ENCODE data around the gene PKNOX2.

PKNOX2 gene

GRCh38 chr11:125251214-125251545, 86.6 kb downstream of the PKNOX2 start:
- WGBS (ENCODE audit: extremely low coverage, insufficient coverage, insufficient read length), result 100% methylated on average over 1 of the region's 5 CpGs

GRCh38 chr11:125251956-125252355, 87.4 kb downstream of the PKNOX2 start:
- H4K8ac ChIP-seq (ENCODE audit: low read depth, low read length), result no peak overlapping the region
- H2BK120ac ChIP-seq (ENCODE audit: insufficient read depth, low read length, poor library complexity), result no peak overlapping the region
- H3K9ac ChIP-seq (ENCODE audit: low read length), result no peak overlapping the region
- no peak overlapping the region for H3K18ac ChIP-seq (ENCODE audit: low read length)
- no peak overlapping the region for H2BK5ac ChIP-seq (ENCODE audit: low read depth, low read length, poor library complexity)
- no peak overlapping the region for H3K4ac ChIP-seq (ENCODE audit: low read depth, low read length)
- no peaks in the 10 kb centered on the region for H3K27me3 ChIP-seq (ENCODE audit: insufficient read depth, low read length)
- H3K4me1 ChIP-seq (ENCODE audit: control insufficient read depth in 1 of 2, insufficient read depth in 2 of 2, low read length in 2 of 2), result no peaks in the 10 kb centered on the region
- H3K27ac ChIP-seq (ENCODE audit: low read depth, low read length), result no peak overlapping the region
- WGBS (ENCODE audit: extremely low coverage, insufficient coverage, insufficient read length), result no CpG with 5 or more reads among the region's 7 CpGs
- H4K91ac ChIP-seq (ENCODE audit: low read depth, low read length), result no peak overlapping the region
- no peaks in the 10 kb centered on the region for H3K79me2 ChIP-seq (ENCODE audit: control insufficient read depth, insufficient read depth, low read length, poor library complexity)
- H2BK12ac ChIP-seq (ENCODE audit: low read length), result no peak overlapping the region
- no peak overlapping the region for H3K4me3 ChIP-seq (ENCODE audit: low read depth, low read length)
- DNase-seq, result no peak
- peaks cover 2% of the 10 kb centered on the region for H3K79me1 ChIP-seq (ENCODE audit: low read length)
- H3K36me3 ChIP-seq (ENCODE audit: control insufficient read depth in 1 of 2, insufficient read depth in 2 of 2, low read length in 2 of 2), result no peaks in the 10 kb centered on the region
- H3K9me3 ChIP-seq (ENCODE audit: insufficient read depth, low read depth, low read length), result no peaks in the 10 kb centered on the region
- no peak overlapping the region for H4K12ac ChIP-seq (ENCODE audit: low read depth, low read length)
- H2AK5ac ChIP-seq (ENCODE audit: low read length), result no peak overlapping the region
- no peak overlapping the region for H2AFZ ChIP-seq (ENCODE audit: insufficient read depth, low read length, poor library complexity)
- H3K23ac ChIP-seq (ENCODE audit: low read length), result no peak overlapping the region
- no peak overlapping the region for H3K14ac ChIP-seq (ENCODE audit: low read length)
- no peak overlapping the region for H3K4me2 ChIP-seq (ENCODE audit: low read length)

More at GRCh38 chr11:125251214-125251545, 86.6 kb downstream of the PKNOX2 start:
- no peak overlapping the region for H3K23ac ChIP-seq (ENCODE audit: low read length)
- no peaks in the 10 kb centered on the region for H3K36me3 ChIP-seq (ENCODE audit: control insufficient read depth in 1 of 2, insufficient read depth in 2 of 2, low read length in 2 of 2)
- no peak overlapping the region for H4K12ac ChIP-seq (ENCODE audit: low read depth, low read length)
- H3K4ac ChIP-seq (ENCODE audit: low read depth, low read length), result no peak overlapping the region
- no peak overlapping the region for H3K4me3 ChIP-seq (ENCODE audit: low read depth, low read length)
- H2AFZ ChIP-seq (ENCODE audit: insufficient read depth, low read length, poor library complexity), result no peak overlapping the region
- no peaks in the 10 kb centered on the region for H3K9me3 ChIP-seq (ENCODE audit: insufficient read depth, low read depth, low read length)
- no peak overlapping the region for H4K91ac ChIP-seq (ENCODE audit: low read depth, low read length)
- no peaks in the 10 kb centered on the region for H3K27me3 ChIP-seq (ENCODE audit: insufficient read depth, low read length)
- no peak overlapping the region for H2BK120ac ChIP-seq (ENCODE audit: insufficient read depth, low read length, poor library complexity)
- no peak overlapping the region for H3K18ac ChIP-seq (ENCODE audit: low read length)
- no peaks in the 10 kb centered on the region for H3K79me2 ChIP-seq (ENCODE audit: control insufficient read depth, insufficient read depth, low read length, poor library complexity)
- no peaks in the 10 kb centered on the region for H3K4me1 ChIP-seq (ENCODE audit: control insufficient read depth in 1 of 2, insufficient read depth in 2 of 2, low read length in 2 of 2)
- no peak overlapping the region for H3K4me2 ChIP-seq (ENCODE audit: low read length)
- no peak overlapping the region for H2BK5ac ChIP-seq (ENCODE audit: low read depth, low read length, poor library complexity)
- no peak overlapping the region for H3K14ac ChIP-seq (ENCODE audit: low read length)
- H4K8ac ChIP-seq (ENCODE audit: low read depth, low read length), result no peak overlapping the region
- no peak overlapping the region for H2AK5ac ChIP-seq (ENCODE audit: low read length)
- no peak overlapping the region for H3K27ac ChIP-seq (ENCODE audit: low read depth, low read length)
- no peak overlapping the region for H3K9ac ChIP-seq (ENCODE audit: low read length)
- H2BK12ac ChIP-seq (ENCODE audit: low read length), result no peak overlapping the region
- no peaks in the 10 kb centered on the region for H3K79me1 ChIP-seq (ENCODE audit: low read length)
- no peak for DNase-seq

DNA sequence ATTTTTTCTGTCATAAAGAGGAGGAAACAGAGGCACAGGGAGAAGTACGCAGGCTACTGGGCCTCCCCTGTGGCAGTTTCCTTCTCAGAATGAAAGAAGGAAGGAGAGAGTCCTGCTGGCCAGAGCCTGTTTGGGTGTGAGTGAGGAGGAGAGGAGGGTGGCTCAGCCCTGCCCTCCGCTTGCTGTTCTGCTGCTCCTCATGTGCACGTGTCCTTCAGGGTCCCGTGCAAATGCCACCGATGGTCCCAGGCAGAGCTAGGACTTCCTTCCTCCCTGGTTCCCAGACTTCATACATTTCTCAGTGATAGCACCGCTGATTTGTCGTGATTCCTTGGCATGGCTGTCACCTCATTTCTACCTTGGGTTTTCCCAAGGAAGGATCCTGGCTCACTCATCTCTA, 88.7 kb downstream of the PKNOX2 start:
- Histone ChIP-seq H2BK120ac (ENCODE audit: insufficient read depth, low read length, poor library complexity) (no peak overlapping the region), H3K79me2 (ENCODE audit: control insufficient read depth, insufficient read depth, low read length, poor library complexity) (no peaks in the 10 kb centered on the region), H3K27ac (ENCODE audit: low read depth, low read length) (no peak overlapping the region), H3K18ac (ENCODE audit: low read length) (no peak overlapping the region), H3K4me2 (ENCODE audit: low read length) (no peak overlapping the region), H3K4me3 (ENCODE audit: low read depth, low read length) (no peak overlapping the region), H2AFZ (ENCODE audit: insufficient read depth, low read length, poor library complexity) (no peak overlapping the region), H3K9ac (ENCODE audit: low read length) (no peak overlapping the region), H4K12ac (ENCODE audit: low read depth, low read length) (no peak overlapping the region), H3K36me3 (ENCODE audit: control insufficient read depth in 1 of 2, insufficient read depth in 2 of 2, low read length in 2 of 2) (no peaks in the 10 kb centered on the region), H3K4ac (ENCODE audit: low read depth, low read length) (no peak overlapping the region), H2BK12ac (ENCODE audit: low read length) (no peak overlapping the region), H2BK5ac (ENCODE audit: low read depth, low read length, poor library complexity) (no peak overlapping the region), H3K23ac (ENCODE audit: low read length) (no peak overlapping the region), H3K4me1 (ENCODE audit: control insufficient read depth in 1 of 2, insufficient read depth in 2 of 2, low read length in 2 of 2) (peaks cover 0 to 2% of the 10 kb centered on the region in 2 experiments), H3K79me1 (ENCODE audit: low read length) (peaks cover 2% of the 10 kb centered on the region), H4K91ac (ENCODE audit: low read depth, low read length) (no peak overlapping the region), H2AK5ac (ENCODE audit: low read length) (no peak overlapping the region), H3K27me3 (ENCODE audit: insufficient read depth, low read length) (no peaks in the 10 kb centered on the region), H4K8ac (ENCODE audit: low read depth, low read length) (no peak overlapping the region), H3K14ac (ENCODE audit: low read length) (no peak overlapping the region), H3K9me3 (ENCODE audit: insufficient read depth, low read depth, low read length) (no peaks in the 10 kb centered on the region)
- DNase-seq, result no peak
- no CpG with 5 or more reads among the region's 7 CpGs for WGBS (ENCODE audit: extremely low coverage, insufficient coverage, insufficient read length)

DNA sequence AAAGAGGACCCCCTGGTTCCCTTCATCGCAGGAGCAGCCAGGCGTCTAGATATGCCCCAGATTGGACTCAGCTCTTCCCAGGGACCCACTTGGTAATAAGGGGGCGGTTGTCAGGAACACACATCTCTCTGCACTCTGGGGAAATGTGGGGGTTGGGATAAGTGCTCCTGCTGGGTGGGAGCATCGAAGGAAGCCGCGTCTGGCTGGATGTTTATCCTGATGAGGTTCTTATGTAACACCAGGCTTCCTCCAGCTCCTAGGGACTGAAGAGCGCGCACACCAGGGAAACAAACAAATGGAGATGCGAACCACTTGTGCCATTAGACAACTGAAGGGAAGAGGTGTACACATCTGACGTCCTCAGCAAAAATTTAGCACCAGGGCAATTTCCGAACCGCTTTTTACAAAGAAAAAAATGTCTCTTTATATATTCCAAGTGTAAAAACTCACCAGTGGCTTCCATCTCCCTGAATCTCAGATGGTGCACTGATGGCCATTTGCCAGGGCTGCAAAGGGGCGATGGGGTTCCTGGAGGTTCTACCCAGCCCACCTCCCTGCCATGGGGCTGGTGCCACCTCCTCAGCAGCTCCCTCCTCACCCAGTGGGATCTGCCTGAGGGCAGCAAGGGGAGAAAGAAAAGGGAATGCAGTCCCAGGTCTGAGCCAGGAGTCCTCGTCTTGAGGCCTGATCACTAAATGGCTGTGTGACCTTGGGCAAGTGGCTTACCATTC, 89.4 kb downstream of the PKNOX2 start:
- H3K4me1 ChIP-seq (ENCODE audit: control insufficient read depth in 1 of 2, insufficient read depth in 2 of 2, low read length in 2 of 2), result peaks cover 0 to 2% of the 10 kb centered on the region in 2 experiments
- no peak overlapping the region for H2AFZ ChIP-seq (ENCODE audit: insufficient read depth, low read length, poor library complexity)
- H4K12ac ChIP-seq (ENCODE audit: low read depth, low read length), result no peak overlapping the region
- no peaks in the 10 kb centered on the region for H3K9me3 ChIP-seq (ENCODE audit: insufficient read depth, low read depth, low read length)
- DNase-seq, result no peak
- H4K8ac ChIP-seq (ENCODE audit: low read depth, low read length), result no peak overlapping the region
- no peak overlapping the region for H3K4me2 ChIP-seq (ENCODE audit: low read length)
- WGBS (ENCODE audit: extremely low coverage, insufficient coverage, insufficient read length), result no CpG with 5 or more reads among the region's 14 CpGs
- no peak overlapping the region for H2BK120ac ChIP-seq (ENCODE audit: insufficient read depth, low read length, poor library complexity)
- H3K18ac ChIP-seq (ENCODE audit: low read length), result no peak overlapping the region
- no peak overlapping the region for H3K4ac ChIP-seq (ENCODE audit: low read depth, low read length)
- peaks cover 2% of the 10 kb centered on the region for H3K79me1 ChIP-seq (ENCODE audit: low read length)
- H3K27ac ChIP-seq (ENCODE audit: low read depth, low read length), result no peak overlapping the region
- H2BK12ac ChIP-seq (ENCODE audit: low read length), result no peak overlapping the region
- H2AK5ac ChIP-seq (ENCODE audit: low read length), result no peak overlapping the region
- no peak overlapping the region for H3K14ac ChIP-seq (ENCODE audit: low read length)
- H3K36me3 ChIP-seq (ENCODE audit: control insufficient read depth in 1 of 2, insufficient read depth in 2 of 2, low read length in 2 of 2), result no peaks in the 10 kb centered on the region
- no peak overlapping the region for H3K4me3 ChIP-seq (ENCODE audit: low read depth, low read length)
- no peak overlapping the region for H2BK5ac ChIP-seq (ENCODE audit: low read depth, low read length, poor library complexity)
- H3K27me3 ChIP-seq (ENCODE audit: insufficient read depth, low read length), result no peaks in the 10 kb centered on the region
- no peak overlapping the region for H3K9ac ChIP-seq (ENCODE audit: low read length)
- H3K79me2 ChIP-seq (ENCODE audit: control insufficient read depth, insufficient read depth, low read length, poor library complexity), result no peaks in the 10 kb centered on the region
- H4K91ac ChIP-seq (ENCODE audit: low read depth, low read length), result no peak overlapping the region
- H3K23ac ChIP-seq (ENCODE audit: low read length), result no peak overlapping the region
